Measurements from ENCODE around the gene TSPAN17.
"Not testable (repeated sequence)": the region's sequence is repeated elsewhere in the genome, so short reads cannot be mapped to it uniquely, and the experiment has no call there.

TSPAN17 gene

GRCh38 chr5:176647030-176647842 lies at the start of gene TSPAN17:
TSS of gene TSPAN17 (plus strand) at chr5:176647484. CDS start at chr5:176647616, 132 bp downstream.
- peak; percentile 99 for DNase-seq (ENCODE audit: low spot score)

GRCh38 chr5:176599749-176600430 lies 47.4 kb upstream of the TSPAN17 start:
- not testable (repeated sequence) for DNase-seq (ENCODE audit: low spot score)

- no peak for DNase-seq (ENCODE audit: low spot score)
Observed at GRCh38 chr5:176601901-176602482, 45.3 kb upstream of the TSPAN17 start.

DNA sequence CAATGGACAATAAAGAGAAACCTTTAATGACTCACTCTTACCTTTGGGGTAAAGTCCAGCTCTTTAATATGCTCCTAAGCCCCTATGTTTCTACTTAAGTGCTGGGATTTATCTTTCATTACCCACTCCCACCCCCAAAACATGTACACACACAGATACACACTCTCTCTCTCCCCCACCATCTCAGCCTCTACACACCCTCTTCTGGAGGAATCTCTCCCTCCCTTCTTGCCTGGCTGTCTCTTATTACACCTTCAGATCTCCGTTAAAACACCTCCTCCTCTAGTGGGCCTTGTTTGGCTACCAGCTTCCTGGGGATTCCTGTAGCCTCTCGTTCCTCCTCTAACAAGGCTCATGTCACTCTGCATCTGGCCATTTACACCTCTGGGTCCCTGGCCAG lies 44.2 kb upstream of the TSPAN17 start:
- no peak for DNase-seq (ENCODE audit: low spot score)

DNA sequence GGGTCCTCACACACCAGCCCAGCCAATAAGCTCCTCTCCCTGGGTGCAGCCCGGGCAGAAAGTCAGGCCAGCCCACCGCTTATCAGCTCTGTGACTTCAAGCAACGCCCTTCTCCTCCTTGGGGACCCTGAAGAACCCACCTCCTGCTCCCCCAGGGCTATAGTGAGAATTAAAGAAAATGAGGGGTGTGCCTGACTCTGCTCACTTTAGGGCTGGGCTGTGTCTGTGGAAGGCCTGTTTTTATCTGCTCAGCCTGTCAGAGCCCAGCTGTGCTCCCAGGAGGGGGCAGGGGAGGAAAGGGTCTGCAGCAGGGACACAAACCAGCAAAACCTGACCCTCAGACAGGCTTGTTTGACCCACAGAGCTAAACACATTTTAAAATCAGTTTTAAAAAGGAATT lies 41.3 kb upstream of the TSPAN17 start:
- DNase-seq (ENCODE audit: low spot score) = no peak

GRCh38 chr5:176606875-176607274 lies 40.4 kb upstream of the TSPAN17 start:
- no peak for DNase-seq (ENCODE audit: low spot score)

DNA sequence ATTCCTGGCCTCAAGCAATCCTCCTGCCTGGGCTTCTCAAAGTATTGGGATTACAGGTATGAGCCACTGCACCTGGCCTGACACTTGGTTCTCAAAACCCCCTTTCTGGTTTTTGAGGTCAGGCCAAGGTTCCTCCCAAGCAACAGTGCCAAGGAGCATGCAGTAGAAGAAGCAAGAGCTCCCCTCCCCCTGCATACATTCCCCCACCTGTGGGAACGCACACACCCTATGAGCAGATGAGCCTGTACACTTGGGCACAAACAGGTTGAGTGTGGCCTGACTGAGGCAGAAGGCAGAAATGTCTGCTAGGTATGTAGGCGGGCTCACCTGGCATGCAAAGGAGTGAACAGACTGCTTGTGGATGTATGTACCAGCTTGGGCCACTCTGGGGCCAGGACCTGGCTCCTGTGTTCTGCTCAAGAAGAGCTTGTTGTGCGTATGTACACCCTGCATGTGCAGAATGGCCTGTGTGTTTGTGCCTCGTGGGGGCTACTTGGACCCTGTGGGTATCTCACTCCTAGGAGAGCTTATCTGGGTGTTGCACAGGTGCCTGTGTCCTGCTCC lies 39.1 kb upstream of the TSPAN17 start:
- no peak for DNase-seq (ENCODE audit: low spot score)

- DNase-seq (ENCODE audit: low spot score) = peak; percentile 10
Observed at GRCh38 chr5:176608937-176609723, 38.2 kb upstream of the TSPAN17 start.

- peak; percentile 39 for DNase-seq (ENCODE audit: low spot score)
Observed at GRCh38 chr5:176609724-176610434, 37.4 kb upstream of the TSPAN17 start, which contains the start of gene GPRIN1. TSS of gene GPRIN1 (minus strand) at chr5:176610156. CDS start at chr5:176599834, 10,322 bp downstream.

GRCh38 chr5:176610435-176610773 lies 36.9 kb upstream of the TSPAN17 start:
- DNase-seq (ENCODE audit: low spot score) = no peak

- peak; percentile 46 for DNase-seq (ENCODE audit: low spot score)
Observed at GRCh38 chr5:176611435-176611834, 35.8 kb upstream of the TSPAN17 start.

DNA sequence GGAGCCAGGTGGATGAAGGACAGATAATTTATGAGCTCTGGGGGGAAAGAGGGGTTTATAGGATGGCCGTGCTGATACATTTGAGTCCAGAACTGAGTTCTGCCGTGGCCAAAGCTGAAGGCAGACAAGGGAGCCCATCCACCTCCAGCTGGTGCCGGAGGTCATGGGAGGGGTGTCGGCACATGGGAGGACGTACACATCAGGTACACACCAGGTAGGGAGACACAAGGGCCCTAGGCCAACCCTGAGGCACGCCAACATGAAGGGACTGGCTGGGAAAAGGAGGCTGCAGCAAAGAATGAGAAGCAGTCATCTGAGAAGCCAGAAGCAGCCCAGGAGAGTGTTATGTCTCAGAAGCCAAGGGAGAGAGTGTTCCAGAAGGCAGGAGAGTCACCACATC lies 35.3 kb upstream of the TSPAN17 start:
- no peak for DNase-seq (ENCODE audit: low spot score)

GRCh38 chr5:176612855-176613254 lies 34.4 kb upstream of the TSPAN17 start:
- DNase-seq (ENCODE audit: low spot score) = no peak

DNA sequence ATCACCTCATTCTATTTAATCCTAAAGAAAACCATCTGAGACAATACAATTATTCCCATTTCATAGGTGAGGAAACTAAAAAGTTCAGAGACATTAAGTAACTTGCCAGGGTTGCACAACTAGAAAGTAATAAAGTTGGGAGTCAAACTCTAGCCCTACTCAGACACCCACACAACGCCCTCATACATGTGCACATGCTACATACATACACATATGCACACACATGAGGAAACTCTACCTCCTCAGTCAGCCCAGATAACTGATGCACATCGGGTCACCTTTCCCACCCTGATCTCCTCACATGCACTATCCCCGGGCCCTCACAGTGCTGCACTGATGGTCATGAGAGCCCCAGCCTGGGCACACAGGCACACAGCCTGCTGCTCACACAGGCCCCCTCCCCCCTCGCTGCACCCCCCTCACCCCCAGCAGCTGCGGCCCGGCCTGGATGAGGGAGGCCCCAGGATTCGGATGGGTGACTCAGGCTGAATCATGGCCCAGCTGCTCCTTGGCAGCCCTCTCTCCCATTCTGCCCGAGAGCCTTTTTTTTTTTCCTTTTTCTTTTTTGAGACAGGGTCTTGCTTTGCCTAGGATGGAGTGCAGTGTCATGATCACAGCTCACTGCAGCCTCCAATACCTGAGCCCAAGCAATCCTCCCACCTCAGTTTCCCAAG lies 32.3 kb upstream of the TSPAN17 start:
- DNase-seq (ENCODE audit: low spot score) = no peak

- DNase-seq (ENCODE audit: low spot score) = no peak
Observed at GRCh38 chr5:176616511-176616910, 30.8 kb upstream of the TSPAN17 start.

DNA sequence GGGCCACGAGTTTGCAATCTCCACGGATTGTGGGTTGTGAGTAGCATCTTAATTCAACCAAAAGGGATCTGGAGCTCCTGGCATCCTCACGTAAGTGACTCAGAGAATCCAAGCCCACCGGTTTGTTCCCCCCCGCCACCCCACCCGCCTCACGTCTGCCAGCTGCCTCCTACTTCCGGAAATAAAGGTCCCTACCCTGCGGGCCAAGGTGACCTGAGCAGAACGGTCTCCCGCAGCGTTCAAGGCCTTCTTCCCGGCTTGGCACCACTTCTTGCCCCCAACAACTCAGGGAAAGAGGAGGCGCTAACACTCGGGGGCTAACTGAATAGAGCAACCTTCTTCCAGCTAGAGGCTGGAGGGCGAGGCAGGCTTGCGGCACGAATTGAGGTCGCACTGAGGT lies 28.5 kb upstream of the TSPAN17 start:
- DNase-seq (ENCODE audit: low spot score) = no peak

DNA sequence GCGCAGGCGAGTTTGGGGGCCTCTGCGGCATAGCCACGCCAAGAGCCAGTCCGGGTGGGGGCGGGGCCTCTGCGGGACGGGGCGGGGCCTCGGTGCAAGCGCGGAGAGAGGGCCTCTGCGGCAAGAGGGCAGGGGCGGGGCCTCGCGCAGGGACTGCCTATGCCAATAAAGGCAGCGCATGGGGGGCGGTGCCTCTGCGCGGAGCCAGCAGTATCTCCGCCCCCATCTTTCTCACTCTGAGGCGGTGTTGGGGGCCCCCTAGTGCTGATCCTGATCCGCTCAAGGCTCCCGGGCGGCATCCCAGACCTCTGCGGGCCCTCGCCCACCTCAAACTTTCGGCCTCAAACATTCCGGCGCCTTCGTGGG lies 28.1 kb upstream of the TSPAN17 start:
- peak; percentile 74 for DNase-seq (ENCODE audit: low spot score)

DNA sequence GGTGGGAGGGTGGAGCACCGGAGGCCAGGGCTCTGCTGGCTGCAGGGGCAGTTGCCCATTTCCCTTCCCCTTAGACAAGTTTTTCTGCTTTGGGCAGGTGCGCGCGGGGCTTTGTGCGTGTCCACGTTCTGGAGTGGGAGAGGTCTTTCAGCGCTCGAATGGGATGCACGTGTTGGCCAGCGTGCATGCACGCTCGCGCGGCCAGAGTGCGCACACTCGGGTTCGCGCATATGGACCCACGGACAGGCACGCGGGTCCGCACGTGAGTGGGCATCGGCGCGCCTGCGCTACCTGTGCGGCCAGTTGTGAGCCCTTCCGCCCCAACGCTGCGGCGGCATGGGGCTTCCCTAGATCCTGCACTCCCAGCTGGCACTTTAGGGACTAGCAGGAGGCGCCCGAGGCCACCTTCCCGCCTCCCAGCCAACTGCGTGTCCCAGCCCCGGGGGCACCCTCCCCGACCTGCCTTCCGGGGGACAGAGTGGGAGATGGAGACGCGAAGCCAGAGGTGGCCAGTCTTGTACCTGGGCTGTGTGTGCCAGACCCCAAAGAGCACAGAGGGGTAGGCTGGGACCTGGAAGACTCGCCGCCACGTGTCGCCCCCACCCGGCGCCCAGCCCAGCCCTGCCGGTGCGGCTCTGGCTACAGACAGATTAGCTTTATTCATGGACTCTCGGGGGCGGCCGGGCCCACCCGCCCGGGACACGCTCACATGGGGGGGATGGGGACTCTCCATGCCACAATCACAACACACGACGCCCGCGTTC lies 27.5 kb upstream of the TSPAN17 start:
- DNase-seq (ENCODE audit: low spot score) = no peak

DNA sequence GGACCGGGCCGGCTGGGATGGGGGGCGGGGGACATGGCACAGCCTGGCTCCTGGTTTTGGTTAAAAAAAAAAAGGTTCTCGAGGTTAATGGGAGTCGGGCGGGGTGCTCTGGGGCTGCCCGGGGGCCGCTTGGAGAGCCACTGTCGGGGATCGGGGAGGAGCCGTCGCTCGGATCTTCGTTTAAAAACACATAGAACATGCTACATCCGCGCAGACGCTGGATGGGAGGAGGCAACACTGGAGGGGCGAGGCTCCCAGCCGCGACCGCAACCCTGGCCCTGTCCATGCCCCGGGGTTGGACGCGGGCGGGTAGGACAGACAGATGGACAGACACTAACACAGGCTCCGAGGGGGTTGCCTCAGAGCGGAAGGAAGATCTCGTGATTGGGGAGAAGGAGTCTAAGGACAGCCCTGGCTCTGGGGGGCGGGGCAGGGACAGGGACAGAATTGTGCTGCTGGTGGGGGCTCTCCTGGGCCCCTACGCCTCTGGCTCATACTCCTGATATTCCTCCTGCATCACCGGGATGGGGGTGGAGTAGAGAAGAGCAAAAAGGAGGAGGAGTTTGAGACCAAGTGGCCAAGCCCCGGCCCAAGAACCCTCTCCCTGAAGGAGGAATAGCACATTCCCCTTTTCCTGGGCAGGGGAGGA lies 26.8 kb upstream of the TSPAN17 start:
- no peak for DNase-seq (ENCODE audit: low spot score)

Data from CD4-positive, alpha-beta T cell treated with Interleukin-2 at 100 ng/mL for 4 hours (primary cell).